Measurements from ENCODE around the gene SNRNP25. TPM values are rescaled to one million over a fixed set of nuclear protein-coding genes. Genes with fewer than 3 reads are reported as not detected.
A peak's percentile ranks its signal among the peaks of the same experiment; 100 is the strongest.

The SNRNP25 gene
- total RNA-seq, 2 donors from 2014 or later = 22.9 to 40.8 TPM

DNA sequence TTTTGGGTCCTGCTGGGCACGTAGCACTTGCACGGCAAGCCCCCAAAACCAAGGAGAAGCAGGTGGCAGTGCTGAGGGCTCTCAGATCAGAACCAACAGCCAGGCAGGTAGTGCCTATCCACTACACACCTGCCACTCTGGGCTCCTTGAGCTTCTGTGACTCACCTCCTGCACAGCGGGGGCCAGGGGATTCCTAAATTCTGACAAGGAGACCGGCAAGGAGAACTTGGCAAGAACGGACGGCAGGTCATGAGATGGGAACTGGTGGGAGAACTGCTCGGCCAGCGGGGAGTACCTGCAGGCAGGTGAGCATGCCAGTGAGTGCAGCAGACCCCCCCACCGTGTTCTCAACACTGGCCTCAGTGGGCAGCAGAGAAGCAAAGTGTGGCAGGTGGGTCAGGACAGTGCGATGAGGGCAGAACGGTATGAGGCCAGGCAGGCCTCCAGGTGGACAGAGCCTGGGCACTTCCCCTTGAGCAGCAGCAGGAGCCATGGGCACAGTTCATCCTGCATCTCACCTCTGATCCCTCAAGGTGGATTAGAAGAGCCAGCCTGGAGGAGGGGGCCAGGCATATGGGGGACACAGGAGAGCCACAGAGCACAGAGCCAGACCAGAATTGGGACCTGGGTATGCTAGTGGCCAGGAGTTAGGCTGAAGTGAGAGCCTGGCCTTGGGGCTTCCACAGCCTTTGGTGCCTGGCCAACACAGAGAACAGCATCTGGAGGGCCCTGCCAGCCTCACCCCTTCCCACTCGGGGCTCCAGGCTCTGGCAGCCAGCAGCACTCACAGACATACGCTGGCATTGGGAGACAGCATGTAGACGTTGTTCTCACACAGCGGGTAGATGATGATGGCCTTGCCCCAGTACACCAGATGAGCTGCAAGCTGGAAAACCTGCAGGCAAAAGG lies 39.1 kb downstream of the SNRNP25 start:
- Histone ChIP-seq H3K4me1 (replicated peaks) (peaks cover 8% of the 10 kb centered on the region), H3K27ac (no peak overlapping the region), H3K9me3 (no peaks in the 10 kb centered on the region), H3K27me3 (replicated peaks; ENCODE audit: insufficient read depth) (no peaks in the 10 kb centered on the region), H3K36me3 (peaks cover 0 to 8% of the 10 kb centered on the region in 2 donors), H3K4me3 (no peak overlapping the region)
- intact Hi-C loops (cut with DNase I) = no loop called here
- 80% methylated on average over 14 of the region's 15 CpGs for WGBS
- TF ChIP-seq POLR2A (IDR thresholded peaks at IDR 0.05) (no peak), POLR2AphosphoS5 (IDR thresholded peaks at IDR 0.05) (no peak)
- TF ChIP-seq, protein P1, sequence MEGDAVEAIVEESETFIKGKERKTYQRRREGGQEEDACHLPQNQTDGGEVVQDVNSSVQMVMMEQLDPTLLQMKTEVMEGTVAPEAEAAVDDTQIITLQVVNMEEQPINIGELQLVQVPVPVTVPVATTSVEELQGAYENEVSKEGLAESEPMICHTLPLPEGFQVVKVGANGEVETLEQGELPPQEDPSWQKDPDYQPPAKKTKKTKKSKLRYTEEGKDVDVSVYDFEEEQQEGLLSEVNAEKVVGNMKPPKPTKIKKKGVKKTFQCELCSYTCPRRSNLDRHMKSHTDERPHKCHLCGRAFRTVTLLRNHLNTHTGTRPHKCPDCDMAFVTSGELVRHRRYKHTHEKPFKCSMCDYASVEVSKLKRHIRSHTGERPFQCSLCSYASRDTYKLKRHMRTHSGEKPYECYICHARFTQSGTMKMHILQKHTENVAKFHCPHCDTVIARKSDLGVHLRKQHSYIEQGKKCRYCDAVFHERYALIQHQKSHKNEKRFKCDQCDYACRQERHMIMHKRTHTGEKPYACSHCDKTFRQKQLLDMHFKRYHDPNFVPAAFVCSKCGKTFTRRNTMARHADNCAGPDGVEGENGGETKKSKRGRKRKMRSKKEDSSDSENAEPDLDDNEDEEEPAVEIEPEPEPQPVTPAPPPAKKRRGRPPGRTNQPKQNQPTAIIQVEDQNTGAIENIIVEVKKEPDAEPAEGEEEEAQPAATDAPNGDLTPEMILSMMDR (IDR thresholded peaks at IDR 0.05) = no peak
- no peak for DNase-seq (ENCODE audit: low spot score)

DNA sequence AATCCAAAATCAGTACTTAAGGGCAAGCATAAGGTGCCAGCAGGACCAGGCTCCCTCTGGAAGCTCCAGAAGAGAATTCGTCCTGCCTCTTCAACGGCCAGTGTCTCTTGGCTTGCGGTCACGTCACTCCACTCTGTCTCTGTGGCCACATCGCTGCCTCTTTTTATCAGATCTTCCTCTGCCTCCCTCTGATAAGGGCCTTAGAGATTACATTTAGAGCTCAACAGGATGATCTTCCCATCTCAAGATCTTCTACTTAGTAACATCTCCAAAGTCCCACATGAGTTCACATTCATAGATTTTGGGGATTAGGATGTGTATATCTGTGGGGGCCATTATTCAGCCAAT lies 41.3 kb downstream of the SNRNP25 start:
- 88% methylated on average over 5 of the region's 5 CpGs for WGBS
- intact Hi-C loops (cut with DNase I) = no loop called here
- no peaks in the 10 kb centered on the region for H3K9me3 ChIP-seq

DNA sequence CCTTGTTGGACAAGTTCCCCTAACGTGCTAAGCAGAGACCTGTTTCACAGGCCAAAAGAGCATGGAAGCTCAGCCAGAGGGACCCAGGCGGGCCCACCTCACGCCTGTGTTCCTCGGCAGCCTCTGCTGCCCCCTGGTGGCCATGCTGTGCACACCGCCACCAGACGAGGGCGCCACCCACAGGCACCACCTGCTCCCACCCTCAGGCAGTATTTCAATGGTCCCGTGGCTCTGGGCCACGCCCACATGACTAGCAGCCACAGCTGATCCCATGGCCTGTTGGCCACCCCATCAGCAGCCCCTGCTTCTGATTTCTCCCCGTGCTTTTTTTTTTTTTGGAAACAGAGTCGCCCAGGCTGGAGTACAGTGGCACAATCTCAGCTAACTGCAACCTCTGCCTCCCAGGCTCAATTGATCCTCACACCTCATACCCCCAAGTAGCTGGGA lies 43.3 kb downstream of the SNRNP25 start:
- intact Hi-C loops (cut with DNase I) = loop anchor here (2.0 kb wide), 1 partner anchor 32 kb away; no protein-coding TSS in a partner anchor
- Histone ChIP-seq H3K27ac (no peak overlapping the region), H3K9me3 (no peaks in the 10 kb centered on the region), H3K36me3 (no peaks in the 10 kb centered on the region), H3K4me3 (no peak overlapping the region), H3K27me3 (replicated peaks; ENCODE audit: insufficient read depth) (no peaks in the 10 kb centered on the region), H3K4me1 (replicated peaks) (peaks cover 2% of the 10 kb centered on the region)
- TF ChIP-seq POLR2A (IDR thresholded peaks at IDR 0.05) = peak; percentile 22
- TF ChIP-seq, protein P1 (IDR thresholded peaks at IDR 0.05) = peak; percentile 97 to 100 (median 100)
- peak; percentile 86 for TF ChIP-seq POLR2AphosphoS5 (IDR thresholded peaks at IDR 0.05)
- WGBS = 13% methylated on average over 11 of the region's 11 CpGs
- peak; percentile 86 for DNase-seq (ENCODE audit: low spot score)

More for the DNA sequence above, 41.3 kb downstream of the SNRNP25 start:
- Histone ChIP-seq H3K27ac (no peak overlapping the region), H3K4me1 (replicated peaks) (peaks cover 8% of the 10 kb centered on the region), H3K4me3 (no peak overlapping the region), H3K27me3 (replicated peaks; ENCODE audit: insufficient read depth) (no peaks in the 10 kb centered on the region), H3K36me3 (peaks cover 0 to 4% of the 10 kb centered on the region in 2 donors)
- DNase-seq (ENCODE audit: low spot score) = no peak
- TF ChIP-seq POLR2AphosphoS5 (IDR thresholded peaks at IDR 0.05) (no peak), POLR2A (IDR thresholded peaks at IDR 0.05) (no peak)
- TF ChIP-seq, protein P1 (IDR thresholded peaks at IDR 0.05) = no peak

DNA sequence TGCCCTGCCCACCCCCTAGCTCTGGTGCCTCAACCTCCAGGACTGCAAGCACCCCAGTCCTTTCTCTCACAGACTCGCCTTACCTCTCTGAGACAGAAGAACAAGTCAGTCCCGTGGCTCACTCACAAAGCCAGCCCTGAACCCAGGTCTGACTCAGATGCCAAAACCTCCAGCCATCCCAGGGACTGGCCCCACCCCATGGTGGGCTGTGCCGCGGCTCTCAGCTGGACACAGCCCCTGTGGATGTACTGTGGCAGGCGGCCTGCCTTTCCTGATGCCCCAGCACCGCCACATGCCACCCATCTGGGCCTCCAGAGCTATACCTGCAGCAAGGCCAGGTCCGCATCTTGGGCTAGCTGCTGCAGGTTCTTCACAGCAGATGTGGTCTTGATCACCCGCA lies 44.2 kb downstream of the SNRNP25 start:
- H3K36me3 ChIP-seq = no peaks in the 10 kb centered on the region
- H3K4me1 ChIP-seq (replicated peaks) = no peaks in the 10 kb centered on the region
- no peaks in the 10 kb centered on the region for H3K27me3 ChIP-seq (replicated peaks; ENCODE audit: insufficient read depth)
- intact Hi-C loops (cut with DNase I) = loop anchor here (2.0 kb wide), 1 partner anchor 33 kb away; no protein-coding TSS in a partner anchor
- no peak for DNase-seq (ENCODE audit: low spot score)
- H3K27ac ChIP-seq = no peak overlapping the region
- no peak for TF ChIP-seq POLR2AphosphoS5 (IDR thresholded peaks at IDR 0.05)
- TF ChIP-seq, protein P1 (IDR thresholded peaks at IDR 0.05) = no peak
- no peak for TF ChIP-seq POLR2A (IDR thresholded peaks at IDR 0.05)
- 92% methylated on average over 8 of the region's 8 CpGs for WGBS
- no peak overlapping the region for H3K4me3 ChIP-seq
- no peaks in the 10 kb centered on the region for H3K9me3 ChIP-seq
